Stimulated activated CD8-positive, alpha-beta memory T cell treated with anti-CD3 and anti-CD28 coated beads, Interleukin-12 subunit alpha, Interleukin-12 subunit beta, amount 100 ng/mL, for 24 hours (primary cell): ENCODE results near the gene MED13L.

ENCODE experiments used
- DNase-seq: peaks from one replicate; pipeline ENCODE4 v3.0.0-alpha.2; 2020; ENCODE audit errors: extremely low read depth

Gene MED13L

GRCh38 chr12:116278279-116278626, 760 bp upstream of the MED13L start:
- no peak for DNase-seq

GRCh38 chr12:116276652-116277466, 634 bp downstream of the MED13L start:
- no peak for DNase-seq

- no peak for DNase-seq
Observed at GRCh38 chr12:116274551-116275375, 2.7 kb downstream of the MED13L start.

- no peak for DNase-seq
Observed at GRCh38 chr12:116273813-116274550, 3.5 kb downstream of the MED13L start.

GRCh38 chr12:116267948-116268347, 9.5 kb downstream of the MED13L start:
- DNase-seq = no peak

GRCh38 chr12:116266631-116267349, 10.7 kb downstream of the MED13L start:
- DNase-seq = no peak

GRCh38 chr12:116266168-116266601, 11.3 kb downstream of the MED13L start:
- DNase-seq = no peak

GRCh38 chr12:116265351-116266147, 11.9 kb downstream of the MED13L start:
- no peak for DNase-seq

GRCh38 chr12:116264525-116265070, 12.9 kb downstream of the MED13L start:
- no peak for DNase-seq

GRCh38 chr12:116263844-116264243, 13.6 kb downstream of the MED13L start:
- no peak for DNase-seq

GRCh38 chr12:116263431-116263830, 14.1 kb downstream of the MED13L start:
- no peak for DNase-seq

GRCh38 chr12:116262741-116263140, 14.8 kb downstream of the MED13L start:
- DNase-seq = no peak

GRCh38 chr12:116261525-116262100, 15.9 kb downstream of the MED13L start:
- DNase-seq = no peak

GRCh38 chr12:116259800-116260577, 17.5 kb downstream of the MED13L start:
- no peak for DNase-seq

- DNase-seq = no peak
Observed at GRCh38 chr12:116257826-116258225, 19.7 kb downstream of the MED13L start.

GRCh38 chr12:116257215-116257614, 20.3 kb downstream of the MED13L start:
- DNase-seq = no peak

- no peak for DNase-seq
Observed at GRCh38 chr12:116249938-116250337, 27.6 kb downstream of the MED13L start.

- DNase-seq = no peak
Observed at GRCh38 chr12:116248930-116249329, 28.6 kb downstream of the MED13L start.

GRCh38 chr12:116248433-116248832, 29.1 kb downstream of the MED13L start:
- no peak for DNase-seq
